ENCODE measurements around the gene EXOG. TPM values are rescaled to one million over a fixed set of nuclear protein-coding genes. Genes with fewer than 3 reads are reported as not detected.

Gene EXOG
- total RNA-seq, 1 donor from 2014 or later, result 18.4 TPM

- no peaks in the 10 kb centered on the region for H3K9me3 Mint-ChIP-seq (ENCODE audit: unreplicated experiment)
- peaks cover 11% of the 10 kb centered on the region for H3K4me1 Mint-ChIP-seq (ENCODE audit: unreplicated experiment)
- peaks cover 28% of the 10 kb centered on the region for H3K36me3 Mint-ChIP-seq (ENCODE audit: unreplicated experiment)
- H3K27ac Mint-ChIP-seq (ENCODE audit: unreplicated experiment), result no peak overlapping the region
- H3K4me3 Mint-ChIP-seq (ENCODE audit: unreplicated experiment), result no peak overlapping the region
- H3K27me3 Mint-ChIP-seq (ENCODE audit: unreplicated experiment), result no peaks in the 10 kb centered on the region
- DNase-seq (ENCODE audit: extremely low spot score, unreplicated experiment), result no peak
- no peak for TF ChIP-seq CTCF (IDR thresholded peaks at IDR 0.05)
Observed at GRCh38 chr3:38519000-38519399, 22.9 kb downstream of the EXOG start.

GRCh38 chr3:38519651-38520050 is 23.5 kb downstream of the EXOG start:
- H3K9me3 Mint-ChIP-seq (ENCODE audit: unreplicated experiment), result no peaks in the 10 kb centered on the region
- H3K27ac Mint-ChIP-seq (ENCODE audit: unreplicated experiment), result peak overlapping the region; percentile 48
- no peak overlapping the region for H3K4me3 Mint-ChIP-seq (ENCODE audit: unreplicated experiment)
- H3K27me3 Mint-ChIP-seq (ENCODE audit: unreplicated experiment), result no peaks in the 10 kb centered on the region
- peaks cover 11% of the 10 kb centered on the region for H3K4me1 Mint-ChIP-seq (ENCODE audit: unreplicated experiment)
- peaks cover 31% of the 10 kb centered on the region for H3K36me3 Mint-ChIP-seq (ENCODE audit: unreplicated experiment)
- no peak for DNase-seq (ENCODE audit: extremely low spot score, unreplicated experiment)
- no peak for TF ChIP-seq CTCF (IDR thresholded peaks at IDR 0.05)

- peak; percentile 94 for TF ChIP-seq CTCF (IDR thresholded peaks at IDR 0.05)
- Mint-ChIP-seq H3K9me3 (ENCODE audit: unreplicated experiment) (no peaks in the 10 kb centered on the region), H3K4me3 (ENCODE audit: unreplicated experiment) (no peak overlapping the region), H3K4me1 (ENCODE audit: unreplicated experiment) (peaks cover 11% of the 10 kb centered on the region), H3K36me3 (ENCODE audit: unreplicated experiment) (peaks cover 42% of the 10 kb centered on the region), H3K27me3 (ENCODE audit: unreplicated experiment) (no peaks in the 10 kb centered on the region), H3K27ac (ENCODE audit: unreplicated experiment) (no peak overlapping the region)
- no peak for DNase-seq (ENCODE audit: extremely low spot score, unreplicated experiment)
Observed at GRCh38 chr3:38521391-38521987, 25.3 kb downstream of the EXOG start.

- Mint-ChIP-seq H3K27me3 (ENCODE audit: unreplicated experiment) (no peaks in the 10 kb centered on the region), H3K4me3 (ENCODE audit: unreplicated experiment) (no peak overlapping the region), H3K4me1 (ENCODE audit: unreplicated experiment) (peaks cover 11% of the 10 kb centered on the region), H3K9me3 (ENCODE audit: unreplicated experiment) (no peaks in the 10 kb centered on the region), H3K36me3 (ENCODE audit: unreplicated experiment) (peaks cover 42% of the 10 kb centered on the region), H3K27ac (ENCODE audit: unreplicated experiment) (no peak overlapping the region)
- no peak for TF ChIP-seq CTCF (IDR thresholded peaks at IDR 0.05)
- DNase-seq (ENCODE audit: extremely low spot score, unreplicated experiment), result no peak
Observed at GRCh38 chr3:38522002-38522401, 25.9 kb downstream of the EXOG start.

GRCh38 chr3:38524141-38524739 is 28.1 kb downstream of the EXOG start:
- DNase-seq (ENCODE audit: extremely low spot score, unreplicated experiment), result no peak
- Mint-ChIP-seq H3K4me3 (ENCODE audit: unreplicated experiment) (no peak overlapping the region), H3K9me3 (ENCODE audit: unreplicated experiment) (no peaks in the 10 kb centered on the region), H3K36me3 (ENCODE audit: unreplicated experiment) (peaks cover 40% of the 10 kb centered on the region), H3K27ac (ENCODE audit: unreplicated experiment) (no peak overlapping the region), H3K4me1 (ENCODE audit: unreplicated experiment) (peaks cover 8% of the 10 kb centered on the region), H3K27me3 (ENCODE audit: unreplicated experiment) (no peaks in the 10 kb centered on the region)
- no peak for TF ChIP-seq CTCF (IDR thresholded peaks at IDR 0.05)
